ENCODE data around the gene CRABP2.

- TF ChIP-seq POLR2AphosphoS5 (IDR thresholded peaks at IDR 0.05; ENCODE audit: low read depth, low read length), result no peak
- TF ChIP-seq CTCF (IDR thresholded peaks at IDR 0.05 in 2 of 3, conservative IDR thresholded peaks at IDR 0.05 in 1 of 3; ENCODE audit: borderline replicate concordance in 1 of 3, insufficient read depth in 1 of 3, low read depth in 2 of 3, low read length in 2 of 3), result no peak
- TF ChIP-seq EZH2phosphoT487 (IDR thresholded peaks at IDR 0.05; ENCODE audit: borderline replicate concordance), result no peak
- no peak for TF ChIP-seq EZH2 (IDR thresholded peaks at IDR 0.05)
- TF ChIP-seq POLR2A (IDR thresholded peaks at IDR 0.05; ENCODE audit: borderline replicate concordance, extremely low read depth, insufficient read depth, insufficient read length), result no peak
- no peak for TF ChIP-seq CEBPB (IDR thresholded peaks at IDR 0.05; ENCODE audit: low read depth)
- TF ChIP-seq MAX (IDR thresholded peaks at IDR 0.05), result no peak
- TF ChIP-seq REST (IDR thresholded peaks at IDR 0.05; ENCODE audit: low read depth), result no peak
- no peak for TF ChIP-seq SP1 (IDR thresholded peaks at IDR 0.05; ENCODE audit: low read depth)
- no peak for TF ChIP-seq ELF1 (IDR thresholded peaks at IDR 0.05; ENCODE audit: borderline replicate concordance, low read depth)
Observed at GRCh38 chr1:156703741-156704140, 1.6 kb downstream of the CRABP2 start.

All from HCT116 (cell line).